ENCODE data around the gene CIAO1.
"Not testable (repeated sequence)": the region's sequence is repeated elsewhere in the genome, so short reads cannot be mapped to it uniquely, and the experiment has no call there.

Gene CIAO1

GRCh38 chr2:96251721-96252292 is 14.2 kb upstream of the CIAO1 start:
- FAIRE-seq: no peak

GRCh38 chr2:96252526-96252925 is 13.5 kb upstream of the CIAO1 start:
- no peak for FAIRE-seq

GRCh38 chr2:96253006-96253405 is 13.0 kb upstream of the CIAO1 start:
- no peak for FAIRE-seq

- FAIRE-seq: no peak
Measured at GRCh38 chr2:96254571-96254970, 11.5 kb upstream of the CIAO1 start.

- no peak for FAIRE-seq
Measured at GRCh38 chr2:96256611-96257113, 9.4 kb upstream of the CIAO1 start.

GRCh38 chr2:96257744-96258143 is 8.3 kb upstream of the CIAO1 start:
- not testable (repeated sequence) for FAIRE-seq

- no peak for FAIRE-seq
Measured at GRCh38 chr2:96258166-96259022, 7.6 kb upstream of the CIAO1 start.

- no peak for FAIRE-seq
Measured at GRCh38 chr2:96259497-96259921, 6.5 kb upstream of the CIAO1 start.

GRCh38 chr2:96260387-96261260 is 5.4 kb upstream of the CIAO1 start:
- no peak for FAIRE-seq

GRCh38 chr2:96261328-96262003 is 4.6 kb upstream of the CIAO1 start:
- FAIRE-seq: no peak

GRCh38 chr2:96262306-96262705 is 3.7 kb upstream of the CIAO1 start:
- FAIRE-seq: no peak

- FAIRE-seq: no peak
Measured at GRCh38 chr2:96264086-96264485, 1.9 kb upstream of the CIAO1 start.

GRCh38 chr2:96264656-96265348 is 1.2 kb upstream of the CIAO1 start:
- FAIRE-seq: no peak

- no peak for FAIRE-seq
Measured at GRCh38 chr2:96265349-96265839, 631 bp upstream of the CIAO1 start.

GRCh38 chr2:96267159-96267971 is 1.3 kb downstream of the CIAO1 start:
- no peak for FAIRE-seq

- FAIRE-seq: no peak
Measured at GRCh38 chr2:96271995-96272394, 6.0 kb downstream of the CIAO1 start.

- FAIRE-seq: no peak
Measured at GRCh38 chr2:96273763-96274162, 7.7 kb downstream of the CIAO1 start.

GRCh38 chr2:96274355-96275056 is 8.5 kb downstream of the CIAO1 start:
- FAIRE-seq: no peak

- FAIRE-seq: no peak
Measured at GRCh38 chr2:96276787-96277499, 10.9 kb downstream of the CIAO1 start.
